Body of pancreas (tissue), 4 donors: ENCODE results near the gene GRID1.

ENCODE experiments used
- POLR2A ChIP-seq, 3 donors: fragments of 450-650 bp; IDR thresholded peaks; one replicate each; pipeline ENCODE4 v1.6.1; 2016; ENCODE audit warnings: antibody characterized with exemption in 3 of 3, mild to moderate bottlenecking in 2 of 3
- TF ChIP-seq, protein P1 (sequence below), 7 experiments: fragments of 450-650 bp in 4 of 7; fragments of 200-600 bp in 3 of 7; sonication (generic) in 3 of 7; IDR thresholded peaks; one replicate each; pipeline ENCODE4 v1.5.1; 2016 to 2019; ENCODE audit warnings: antibody characterized with exemption in 7 of 7

- TF ChIP-seq, protein P1, sequence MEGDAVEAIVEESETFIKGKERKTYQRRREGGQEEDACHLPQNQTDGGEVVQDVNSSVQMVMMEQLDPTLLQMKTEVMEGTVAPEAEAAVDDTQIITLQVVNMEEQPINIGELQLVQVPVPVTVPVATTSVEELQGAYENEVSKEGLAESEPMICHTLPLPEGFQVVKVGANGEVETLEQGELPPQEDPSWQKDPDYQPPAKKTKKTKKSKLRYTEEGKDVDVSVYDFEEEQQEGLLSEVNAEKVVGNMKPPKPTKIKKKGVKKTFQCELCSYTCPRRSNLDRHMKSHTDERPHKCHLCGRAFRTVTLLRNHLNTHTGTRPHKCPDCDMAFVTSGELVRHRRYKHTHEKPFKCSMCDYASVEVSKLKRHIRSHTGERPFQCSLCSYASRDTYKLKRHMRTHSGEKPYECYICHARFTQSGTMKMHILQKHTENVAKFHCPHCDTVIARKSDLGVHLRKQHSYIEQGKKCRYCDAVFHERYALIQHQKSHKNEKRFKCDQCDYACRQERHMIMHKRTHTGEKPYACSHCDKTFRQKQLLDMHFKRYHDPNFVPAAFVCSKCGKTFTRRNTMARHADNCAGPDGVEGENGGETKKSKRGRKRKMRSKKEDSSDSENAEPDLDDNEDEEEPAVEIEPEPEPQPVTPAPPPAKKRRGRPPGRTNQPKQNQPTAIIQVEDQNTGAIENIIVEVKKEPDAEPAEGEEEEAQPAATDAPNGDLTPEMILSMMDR (IDR thresholded peaks at IDR 0.05) = no peak
- no peak for TF ChIP-seq POLR2A (IDR thresholded peaks at IDR 0.05)
These were observed 724.5 kb downstream of the GRID1 start for GRCh38 chr10:85642082-85642420.
